AG04449 (cell line): ENCODE measurements around the gene ZNF282.

Source experiments
- CTCF ChIA-PET: fragments of 350-600 bp; formaldehyde crosslinking; extraction: SDS; loops from one replicate; lab custom pipeline; 2021; ENCODE audit warnings: antibody characterized with exemption; lab: Yijun Ruan, JAX
- POLR2A ChIA-PET: fragments of 400-600, 350-600 bp; formaldehyde crosslinking; extraction: SDS; loops from one replicate; lab custom pipeline; 2020; ENCODE audit warnings: antibody characterized with exemption, inconsistent platforms; lab: Yijun Ruan, JAX
- DNase-seq: peaks from one replicate; pipeline ENCODE4 v3.0.0-alpha.2; 2010; ENCODE audit warnings: low read depth, low spot score
- H3K4me3 ChIP-seq: 2 replicates; pipeline ENCODE4 v1.5.1; 2011; ENCODE audit warnings: low read depth, mild to moderate bottlenecking, control low read depth, low read length
- TF ChIP-seq, protein P1 (sequence below): IDR thresholded peaks from one replicate; pipeline ENCODE4 v1.5.1; 2011; ENCODE audit warnings: mild to moderate bottlenecking, moderate library complexity, low read length, control low read depth, inconsistent platforms; ENCODE audit not compliant: insufficient read depth; ENCODE audit errors: missing control alignments

ZNF282 gene

DNA sequence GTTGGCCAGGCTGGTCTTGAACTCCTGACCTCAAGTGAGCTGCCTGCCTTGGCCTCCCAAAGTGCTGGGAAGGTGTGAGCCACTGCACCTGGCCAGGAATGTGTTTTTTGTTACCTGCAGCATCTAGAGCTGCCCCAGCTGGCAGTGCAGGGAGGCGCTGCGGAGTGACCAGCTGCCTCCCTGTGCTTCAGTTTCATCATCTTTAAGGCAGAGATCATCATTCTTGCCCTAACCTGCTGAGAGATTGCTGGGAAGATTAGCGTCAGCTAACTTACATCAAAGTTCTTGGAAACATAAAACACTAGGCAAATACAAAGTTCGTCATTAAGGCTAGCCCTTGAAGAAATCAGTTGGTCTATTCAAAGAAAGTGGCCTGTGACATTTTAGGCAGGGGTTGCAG is 2.3 kb downstream of the ZNF282 start:
- H3K4me3 ChIP-seq: no peak overlapping the region; the same call in 1 of the 2 replicates
- no peak for DNase-seq
- TF ChIP-seq, protein P1, sequence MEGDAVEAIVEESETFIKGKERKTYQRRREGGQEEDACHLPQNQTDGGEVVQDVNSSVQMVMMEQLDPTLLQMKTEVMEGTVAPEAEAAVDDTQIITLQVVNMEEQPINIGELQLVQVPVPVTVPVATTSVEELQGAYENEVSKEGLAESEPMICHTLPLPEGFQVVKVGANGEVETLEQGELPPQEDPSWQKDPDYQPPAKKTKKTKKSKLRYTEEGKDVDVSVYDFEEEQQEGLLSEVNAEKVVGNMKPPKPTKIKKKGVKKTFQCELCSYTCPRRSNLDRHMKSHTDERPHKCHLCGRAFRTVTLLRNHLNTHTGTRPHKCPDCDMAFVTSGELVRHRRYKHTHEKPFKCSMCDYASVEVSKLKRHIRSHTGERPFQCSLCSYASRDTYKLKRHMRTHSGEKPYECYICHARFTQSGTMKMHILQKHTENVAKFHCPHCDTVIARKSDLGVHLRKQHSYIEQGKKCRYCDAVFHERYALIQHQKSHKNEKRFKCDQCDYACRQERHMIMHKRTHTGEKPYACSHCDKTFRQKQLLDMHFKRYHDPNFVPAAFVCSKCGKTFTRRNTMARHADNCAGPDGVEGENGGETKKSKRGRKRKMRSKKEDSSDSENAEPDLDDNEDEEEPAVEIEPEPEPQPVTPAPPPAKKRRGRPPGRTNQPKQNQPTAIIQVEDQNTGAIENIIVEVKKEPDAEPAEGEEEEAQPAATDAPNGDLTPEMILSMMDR: no peak
- POLR2A ChIA-PET: no interaction called here
- CTCF ChIA-PET: interaction anchor here (1.0 to 1.7 kb wide), 5 partner anchors 8 to 35 kb away, joined by 3 to 4 read pairs (median 3); no protein-coding TSS in a partner anchor

DNA sequence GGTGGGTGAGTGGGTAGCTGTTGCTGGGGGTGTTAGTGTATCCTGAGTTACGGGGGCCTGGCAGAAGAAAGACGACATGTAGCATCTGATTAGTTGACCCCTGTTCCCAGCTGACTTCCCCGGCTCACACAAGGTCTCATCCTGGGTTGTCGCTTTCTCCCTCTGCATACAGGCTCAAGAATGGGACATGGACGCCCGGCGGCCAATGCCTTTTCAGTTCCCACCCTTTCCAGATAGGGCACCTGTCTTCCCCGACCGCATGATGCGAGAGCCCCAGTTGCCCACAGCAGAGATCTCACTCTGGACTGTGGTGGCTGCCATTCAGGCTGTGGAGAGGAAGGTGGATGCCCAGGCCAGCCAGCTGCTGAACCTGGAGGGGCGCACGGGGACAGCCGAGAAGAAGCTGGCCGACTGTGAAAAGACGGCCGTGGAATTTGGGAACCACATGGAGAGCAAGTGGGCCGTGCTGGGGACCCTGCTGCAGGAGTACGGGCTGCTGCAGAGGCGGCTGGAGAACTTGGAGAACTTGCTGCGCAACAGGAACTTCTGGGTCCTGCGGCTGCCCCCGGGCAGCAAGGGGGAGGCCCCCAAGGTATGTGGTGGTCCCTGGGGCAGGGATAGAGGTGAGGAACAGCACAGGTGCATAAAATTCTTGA is 2.9 kb downstream of the ZNF282 start:
- H3K4me3 ChIP-seq: no peak overlapping the region
- ChIA-PET CTCF (interaction anchor here (1.1 to 1.7 kb wide), 5 partner anchors 10 to 35 kb away, joined by 3 to 4 read pairs (median 4); no protein-coding TSS in a partner anchor), POLR2A (no interaction called here)
- TF ChIP-seq, protein P1: no peak
- DNase-seq: no peak

DNA sequence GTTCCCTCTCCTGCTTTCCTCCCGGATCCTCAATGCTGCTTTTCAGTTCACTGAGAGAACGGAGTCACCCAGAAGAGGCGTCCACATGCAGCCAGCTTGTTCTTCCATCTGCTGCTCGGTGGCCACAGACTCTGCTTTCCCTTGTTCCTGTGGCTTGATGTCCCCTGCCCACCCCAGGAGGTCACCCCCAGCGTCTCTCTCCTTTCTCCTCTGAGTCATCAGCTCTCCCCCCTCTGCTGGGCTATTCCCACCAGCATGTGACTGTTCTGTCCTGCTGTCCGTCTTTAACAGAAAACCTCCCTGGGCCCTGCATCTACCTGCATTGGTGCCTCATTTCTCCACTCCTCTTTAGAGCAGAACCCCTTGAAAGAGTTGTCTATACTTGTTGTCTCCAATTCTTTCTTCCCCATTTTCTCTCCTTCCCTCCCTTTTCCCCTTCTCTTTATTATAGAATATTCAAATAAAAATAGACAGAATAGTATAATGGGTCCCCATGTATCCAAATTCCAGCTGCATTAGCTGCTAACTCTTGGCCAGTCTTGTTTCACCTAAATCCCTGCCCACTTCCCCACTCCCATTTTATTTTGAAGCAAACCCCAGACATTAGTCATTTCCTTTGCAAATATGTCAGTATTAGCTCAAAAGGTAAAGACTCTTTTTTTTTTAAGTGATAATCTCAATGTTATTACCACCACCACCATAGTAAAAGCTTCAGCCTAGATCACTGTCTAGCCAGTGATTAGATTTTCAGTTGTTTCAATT is 4.1 kb downstream of the ZNF282 start:
- ChIA-PET POLR2A (no interaction called here), CTCF (interaction anchor here (1.4 to 1.6 kb wide), 2 partner anchors 9 to 10 kb away, joined by 4 to 5 read pairs; no protein-coding TSS in a partner anchor)
- DNase-seq: no peak
- H3K4me3 ChIP-seq: no peak overlapping the region
- TF ChIP-seq, protein P1: no peak

DNA sequence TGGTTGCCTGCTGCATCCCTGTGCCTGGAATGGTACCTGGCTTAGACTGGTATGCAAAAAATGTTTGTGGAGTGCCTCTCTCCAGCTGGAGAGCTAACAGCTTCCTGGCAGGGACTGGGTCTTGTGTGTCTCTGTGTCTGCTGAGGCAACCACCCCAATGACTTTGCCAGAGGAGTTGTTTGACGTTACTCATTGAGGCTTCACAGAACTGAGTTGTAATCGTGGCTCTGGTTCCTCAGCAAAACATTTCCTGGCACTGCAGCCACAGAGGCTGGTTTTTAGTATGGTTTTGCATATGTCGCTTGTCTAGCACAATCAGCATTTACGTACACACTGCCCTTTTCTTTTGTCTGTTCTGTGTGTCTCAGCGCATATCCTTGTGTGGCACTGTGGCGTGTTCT is 7.5 kb downstream of the ZNF282 start:
- TF ChIP-seq, protein P1: no peak
- ChIA-PET CTCF (interaction anchor here (1.3 kb wide), 1 partner anchor 15 kb away, joined by 3 read pairs; no protein-coding TSS in a partner anchor), POLR2A (interaction anchor here (0.6 kb wide), 1 partner anchor 506 kb away, joined by 3 read pairs; no protein-coding TSS in a partner anchor)
- DNase-seq: no peak
- no peak overlapping the region for H3K4me3 ChIP-seq

DNA sequence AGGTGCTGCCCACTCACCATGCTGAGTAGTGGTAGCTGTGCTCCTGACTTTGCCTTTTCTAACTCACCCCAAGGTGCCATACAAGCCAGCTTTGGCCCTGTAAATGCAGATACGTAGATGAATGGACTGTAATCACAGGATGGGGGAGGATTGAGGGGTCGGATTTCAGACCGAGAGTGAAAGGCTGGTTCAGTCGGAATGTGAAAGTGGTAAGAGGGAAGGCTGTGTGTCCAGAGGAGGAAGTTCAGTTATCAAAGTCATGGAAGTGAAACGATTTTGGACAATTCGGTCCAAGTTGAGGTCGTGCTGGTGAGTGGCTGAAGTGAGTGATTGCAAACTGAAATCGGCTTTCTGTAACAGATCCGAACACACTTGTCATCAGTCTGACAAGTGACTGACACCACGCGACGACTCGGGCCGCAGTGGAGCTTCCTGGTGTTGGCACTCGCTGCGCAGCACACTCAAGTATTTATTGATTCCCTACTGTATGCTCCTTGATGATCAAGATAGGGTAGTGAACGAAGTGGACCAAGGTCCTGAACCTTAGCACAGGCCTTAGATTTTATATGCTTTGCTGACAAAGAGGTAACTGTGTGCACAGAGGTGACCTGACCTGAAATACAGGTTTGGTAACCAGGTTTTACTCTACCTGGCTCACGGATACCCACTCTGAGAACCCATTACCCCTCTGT is 10.5 kb downstream of the ZNF282 start:
- POLR2A ChIA-PET: no interaction called here
- CTCF ChIA-PET: interaction anchor here (0.6 to 3.6 kb wide), 3 partner anchors 9 to 13 kb away, joined by 3 to 20 read pairs (median 4); partner anchors contain the start of gene ZNF282
- TF ChIP-seq, protein P1: no peak
- H3K4me3 ChIP-seq: no peak overlapping the region
- no peak for DNase-seq
